C4-2B (cell line): ENCODE results near the gene PDE4B.

ENCODE experiments used
- ZFX ChIP-seq: fragments of 450-650 bp; IDR thresholded peaks from 2 replicates; pipeline ENCODE4 v1.6.1; 2017
- TF ChIP-seq, protein P1 (sequence below): fragments of 450-650 bp; conservative IDR thresholded peaks from 2 replicates; pipeline ENCODE4 v1.5.1; 2017; ENCODE audit warnings: mild to moderate bottlenecking

DNA sequence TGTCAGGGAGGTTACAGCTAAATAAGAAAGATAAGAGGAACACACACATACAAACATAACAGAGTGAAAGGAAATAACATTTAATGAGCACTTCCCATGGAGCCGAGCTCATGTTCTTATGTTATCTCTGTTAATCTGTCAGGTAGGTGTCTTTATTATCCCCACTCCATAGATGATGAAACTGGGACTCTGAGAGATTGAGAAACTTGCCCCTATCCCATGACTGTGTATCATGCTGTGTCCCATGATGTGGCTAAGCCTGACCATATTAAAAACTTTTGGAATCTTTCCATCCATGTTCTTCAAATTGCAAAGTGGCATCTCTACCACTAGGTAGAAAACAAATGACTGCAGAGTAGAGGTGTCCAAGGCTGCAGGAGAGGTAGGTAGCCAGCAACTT lies 456.1 kb downstream of the PDE4B start:
- TF ChIP-seq, protein P1, sequence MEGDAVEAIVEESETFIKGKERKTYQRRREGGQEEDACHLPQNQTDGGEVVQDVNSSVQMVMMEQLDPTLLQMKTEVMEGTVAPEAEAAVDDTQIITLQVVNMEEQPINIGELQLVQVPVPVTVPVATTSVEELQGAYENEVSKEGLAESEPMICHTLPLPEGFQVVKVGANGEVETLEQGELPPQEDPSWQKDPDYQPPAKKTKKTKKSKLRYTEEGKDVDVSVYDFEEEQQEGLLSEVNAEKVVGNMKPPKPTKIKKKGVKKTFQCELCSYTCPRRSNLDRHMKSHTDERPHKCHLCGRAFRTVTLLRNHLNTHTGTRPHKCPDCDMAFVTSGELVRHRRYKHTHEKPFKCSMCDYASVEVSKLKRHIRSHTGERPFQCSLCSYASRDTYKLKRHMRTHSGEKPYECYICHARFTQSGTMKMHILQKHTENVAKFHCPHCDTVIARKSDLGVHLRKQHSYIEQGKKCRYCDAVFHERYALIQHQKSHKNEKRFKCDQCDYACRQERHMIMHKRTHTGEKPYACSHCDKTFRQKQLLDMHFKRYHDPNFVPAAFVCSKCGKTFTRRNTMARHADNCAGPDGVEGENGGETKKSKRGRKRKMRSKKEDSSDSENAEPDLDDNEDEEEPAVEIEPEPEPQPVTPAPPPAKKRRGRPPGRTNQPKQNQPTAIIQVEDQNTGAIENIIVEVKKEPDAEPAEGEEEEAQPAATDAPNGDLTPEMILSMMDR: no peak
- no peak for TF ChIP-seq ZFX
